Common myeloid progenitor, CD34-positive (primary cell): Measurements from ENCODE around the gene GDA.

Experiments used
- CTCF ChIA-PET: fragments of 350-600 bp; sonication (Branson Sonifier 250); formaldehyde crosslinking; loops from one replicate; lab custom pipeline; 2021; ENCODE audit warnings: antibody characterized with exemption; lab: Charles Lee
- POLR2A ChIA-PET: fragments of 350-600 bp; sonication (Branson Sonifier 250); formaldehyde crosslinking; loops from one replicate; lab custom pipeline; 2021; ENCODE audit warnings: antibody characterized with exemption; lab: Charles Lee
- DNase-seq, 3 donors: peaks; one replicate each; pipeline versions ENCODE4 v3.0.0 to v3.0.0-alpha.2; 2013
- H3K27ac ChIP-seq, 2 experiments: 1 replicate in 1 of 2; 2 replicates in 1 of 2; pipeline ENCODE4 v1.7.0; 2013; ENCODE audit warnings: inconsistent platforms in 2 of 2, low read length in 2 of 2, mild to moderate bottlenecking in 2 of 2, low read depth in 1 of 2, moderate library complexity in 1 of 2; ENCODE audit not compliant: severe bottlenecking in 2 of 2, insufficient read depth in 1 of 2, poor library complexity in 1 of 2
- H3K27me3 ChIP-seq, 5 experiments: replicated peaks in 2 of 5; 1 replicate in 3 of 5; 2 replicates in 2 of 5; pipeline versions ENCODE4 v1.6.1 to v1.7.0; 2013; ENCODE audit warnings: low read length in 4 of 5, mild to moderate bottlenecking in 2 of 5, moderate library complexity in 2 of 5, inconsistent platforms in 1 of 5; ENCODE audit not compliant: insufficient read depth in 5 of 5, control insufficient read depth in 4 of 5
- H3K36me3 ChIP-seq, 4 experiments: 1 replicate in 2 of 4; 2 replicates in 2 of 4; pipeline versions ENCODE4 v1.6.1 to v1.7.0; 2013; ENCODE audit warnings: low read length in 3 of 4, control low read depth in 1 of 4, mild to moderate bottlenecking in 1 of 4; ENCODE audit not compliant: control insufficient read depth in 4 of 4, insufficient read depth in 4 of 4
- H3K4me1 ChIP-seq, 4 experiments: 1 replicate in 3 of 4; 2 replicates in 1 of 4; pipeline versions ENCODE4 v1.6.1 to v1.7.1; 2013; ENCODE audit warnings: low read length in 3 of 4, mild to moderate bottlenecking in 3 of 4, control low read depth in 1 of 4, inconsistent platforms in 1 of 4, moderate library complexity in 1 of 4; ENCODE audit not compliant: control insufficient read depth in 4 of 4, insufficient read depth in 4 of 4; ENCODE audit errors: control extremely low read depth in 1 of 4
- H3K4me3 ChIP-seq, 7 experiments: 1 replicate in 4 of 7; 2 replicates in 3 of 7; pipeline versions ENCODE4 v1.5.1 to v1.7.0; 2013; ENCODE audit warnings: mild to moderate bottlenecking in 7 of 7, low read length in 6 of 7, moderate library complexity in 6 of 7, inconsistent platforms in 2 of 7, low read depth in 2 of 7, control low read depth in 1 of 7; ENCODE audit not compliant: insufficient read depth in 4 of 7, control insufficient read depth in 1 of 7; ENCODE audit errors: extremely low read depth in 1 of 7
- H3K9me3 ChIP-seq, 5 experiments: 1 replicate in 4 of 5; 2 replicates in 1 of 5; pipeline versions ENCODE4 v1.6.1 to v1.7.1; 2013; ENCODE audit warnings: low read length in 4 of 5, mild to moderate bottlenecking in 2 of 5, inconsistent platforms in 1 of 5, low read depth in 1 of 5, moderate library complexity in 1 of 5; ENCODE audit not compliant: control insufficient read depth in 4 of 5, insufficient read depth in 2 of 5; ENCODE audit errors: control extremely low read depth in 1 of 5
- WGBS: methylation state at CpG from one replicate; pipeline ENCODE4 v1.1.5; 2013; ENCODE audit not compliant: insufficient coverage; 5-methylcytosine and 5-hydroxymethylcytosine counted together

Gene GDA

DNA sequence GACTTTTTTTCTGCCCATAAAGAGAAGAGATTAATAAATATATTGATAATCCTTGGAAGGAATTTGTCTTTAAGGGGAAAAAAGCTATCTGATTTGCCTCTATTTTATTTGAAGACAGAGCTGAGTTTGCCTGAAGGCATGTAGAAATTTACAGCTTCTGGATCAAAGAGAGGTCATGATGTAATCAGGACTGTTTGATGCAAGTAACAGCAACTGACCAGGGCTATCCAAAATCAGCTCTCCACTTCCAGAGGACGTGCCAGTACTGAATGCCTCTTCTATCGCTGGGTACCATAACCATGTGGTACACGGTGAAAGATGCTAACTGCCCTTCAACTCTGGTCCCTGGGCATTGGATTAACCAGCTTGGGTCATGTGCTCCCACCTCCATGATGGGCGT lies 125.2 kb downstream of the GDA start:
- no peak overlapping the region for H3K27ac ChIP-seq
- DNase-seq, result no peak
- H3K36me3 ChIP-seq, result no peaks in the 10 kb centered on the region
- no peaks in the 10 kb centered on the region for H3K9me3 ChIP-seq
- peaks cover 0 to 6% (median 1%) of the 10 kb centered on the region in 4 experiments for H3K4me1 ChIP-seq
- WGBS, result 98% methylated on average over 4 of the region's 4 CpGs
- POLR2A ChIA-PET, result no interaction called here
- CTCF ChIA-PET, result interaction anchor here (0.9 to 11.4 kb wide), 4 partner anchors 9 to 548 kb away, joined by 4 to 118 read pairs (median 62); no protein-coding TSS in a partner anchor
- H3K27me3 ChIP-seq, result peaks cover 0 to 2% (median 0%) of the 10 kb centered on the region in 5 experiments
- H3K4me3 ChIP-seq, result no peak overlapping the region

DNA sequence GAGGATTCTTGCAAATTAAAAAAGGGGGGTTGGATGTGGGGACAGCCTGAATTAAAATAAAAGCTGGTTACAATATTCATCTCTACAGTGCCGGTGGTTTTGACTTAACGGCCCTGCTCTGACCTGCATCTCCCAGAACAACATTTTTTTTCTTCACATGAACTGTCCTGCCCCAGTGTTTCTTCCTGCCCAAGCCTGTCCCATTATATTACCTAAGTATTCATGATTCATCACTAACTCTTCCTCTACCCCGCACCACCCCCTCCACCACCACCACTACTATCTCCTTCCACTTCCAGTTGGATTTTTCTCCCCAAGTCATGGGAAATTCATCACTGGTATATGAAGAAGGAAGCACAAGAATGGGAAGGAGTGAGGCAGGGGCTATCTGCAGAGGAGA lies 125.7 kb downstream of the GDA start:
- ChIA-PET CTCF (interaction anchor here (0.9 to 11.4 kb wide), 4 partner anchors 9 to 548 kb away, joined by 4 to 118 read pairs (median 62); no protein-coding TSS in a partner anchor), POLR2A (no interaction called here)
- no peak for DNase-seq
- Histone ChIP-seq H3K27ac (no peak overlapping the region), H3K36me3 (no peaks in the 10 kb centered on the region), H3K9me3 (no peaks in the 10 kb centered on the region), H3K4me1 (peaks cover 0 to 6% (median 1%) of the 10 kb centered on the region in 4 experiments), H3K27me3 (peaks cover 0 to 2% (median 0%) of the 10 kb centered on the region in 5 experiments), H3K4me3 (no peak overlapping the region)
- WGBS, result 94% methylated on average over 2 of the region's 3 CpGs

DNA sequence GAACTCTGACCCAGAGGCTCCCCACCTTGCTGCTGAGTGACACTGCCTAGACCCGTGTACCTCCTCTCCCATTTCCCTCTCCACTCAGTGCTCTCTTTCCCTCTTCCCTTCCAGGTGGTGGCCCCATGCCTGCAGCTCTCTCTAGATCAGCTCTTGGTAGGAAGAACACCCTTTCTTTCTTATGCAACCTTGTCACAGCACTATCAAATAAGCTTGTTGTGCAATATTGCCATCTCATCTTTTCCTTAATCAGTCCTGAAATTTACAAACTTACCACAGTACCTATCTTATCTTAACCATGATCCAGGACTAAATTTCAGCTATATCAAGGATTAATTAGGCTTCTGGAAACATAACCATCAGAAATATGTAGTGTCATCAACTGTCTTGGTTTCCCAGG lies 127.2 kb downstream of the GDA start:
- ChIA-PET POLR2A (interaction anchor here (0.6 kb wide), 1 partner anchor 329 kb away, joined by 5 read pairs; no protein-coding TSS in a partner anchor), CTCF (interaction anchor here (1.2 to 11.4 kb wide), 6 partner anchors 13 to 546 kb away, joined by 4 to 118 read pairs (median 40); no protein-coding TSS in a partner anchor)
- 90% methylated on average over 1 of the region's 1 CpG for WGBS
- Histone ChIP-seq H3K4me3 (no peak overlapping the region), H3K4me1 (peaks cover 0 to 6% (median 1%) of the 10 kb centered on the region in 4 experiments), H3K36me3 (no peaks in the 10 kb centered on the region), H3K27me3 (peaks cover 0 to 2% (median 0%) of the 10 kb centered on the region in 5 experiments), H3K9me3 (no peaks in the 10 kb centered on the region), H3K27ac (no peak overlapping the region)
- DNase-seq, result no peak

DNA sequence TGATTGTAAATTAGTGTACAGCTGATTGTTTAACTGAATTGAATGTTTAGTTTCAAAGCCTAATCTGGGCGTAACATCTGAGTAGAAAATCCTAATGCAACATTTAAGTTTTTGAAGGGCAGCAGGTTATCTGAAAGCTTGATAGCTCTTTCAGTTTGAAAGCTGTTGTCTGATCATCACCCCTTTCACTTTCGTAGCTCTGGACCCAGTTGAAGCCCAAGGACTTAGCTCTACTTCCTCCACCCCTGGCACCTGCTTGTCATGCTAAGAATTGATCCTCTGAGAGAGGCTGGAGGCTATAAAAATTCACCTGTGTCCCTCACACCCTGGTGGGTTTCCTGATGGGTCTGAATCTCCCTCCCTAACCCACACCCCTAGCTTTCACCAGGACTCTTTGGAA lies 129.7 kb downstream of the GDA start:
- Histone ChIP-seq H3K27ac (no peak overlapping the region), H3K27me3 (peaks cover 0 to 5% (median 0%) of the 10 kb centered on the region in 5 experiments), H3K4me3 (no peak overlapping the region), H3K4me1 (peaks cover 0 to 6% (median 1%) of the 10 kb centered on the region in 4 experiments), H3K9me3 (no peaks in the 10 kb centered on the region), H3K36me3 (no peaks in the 10 kb centered on the region)
- no peak for DNase-seq
- ChIA-PET POLR2A (interaction anchor here (0.7 kb wide), 1 partner anchor 771 kb away, joined by 3 read pairs; no protein-coding TSS in a partner anchor), CTCF (interaction anchor here (1.1 to 11.4 kb wide), 8 partner anchors 8 to 588 kb away, joined by 3 to 118 read pairs (median 8); no protein-coding TSS in a partner anchor)
- 90% methylated on average over 2 of the region's 2 CpGs for WGBS

DNA sequence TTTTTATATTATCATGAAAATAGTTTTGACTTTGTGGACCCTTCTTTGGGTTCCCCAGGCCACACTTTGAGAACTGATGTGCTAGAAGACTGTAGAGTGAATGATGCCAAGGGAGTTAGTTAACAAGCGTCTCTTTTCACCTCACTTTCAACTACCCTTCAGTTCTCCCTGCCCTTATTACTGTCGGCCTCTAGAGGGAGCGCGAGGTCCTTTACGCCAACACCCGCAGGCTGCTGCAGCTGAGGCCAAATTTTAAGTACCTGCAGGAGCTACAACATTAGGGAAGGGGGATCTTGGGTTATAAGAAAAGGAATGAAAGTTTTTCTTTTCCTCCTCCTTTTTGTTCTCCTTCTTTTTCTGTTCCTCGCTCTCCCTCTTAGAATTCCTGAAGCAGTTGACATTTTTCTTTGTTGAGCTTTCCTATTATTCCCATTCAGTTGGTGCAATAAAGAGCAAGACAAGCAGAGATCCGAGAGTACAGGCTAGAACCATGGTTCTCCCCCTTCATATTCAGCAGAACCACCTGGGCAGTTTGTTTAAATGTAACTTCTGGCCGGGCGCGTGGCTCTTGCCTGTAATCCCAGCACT lies 131.8 kb downstream of the GDA start:
- ChIA-PET POLR2A (interaction anchor here (0.6 kb wide), 1 partner anchor 40 kb away, joined by 3 read pairs; no protein-coding TSS in a partner anchor), CTCF (interaction anchor here (0.6 to 11.4 kb wide), 25 partner anchors 8 to 775 kb away, joined by 3 to 118 read pairs (median 4); no protein-coding TSS in a partner anchor)
- WGBS, result 41% methylated on average over 10 of the region's 11 CpGs
- Histone ChIP-seq H3K4me1 (no peaks in the 10 kb centered on the region), H3K4me3 (no peak overlapping the region), H3K27me3 (peaks cover 0 to 3% (median 0%) of the 10 kb centered on the region in 5 experiments), H3K9me3 (no peaks in the 10 kb centered on the region), H3K27ac (no peak overlapping the region), H3K36me3 (no peaks in the 10 kb centered on the region)
- DNase-seq, result peak; percentile 68 to 86 (median 80)

- no peaks in the 10 kb centered on the region for H3K9me3 ChIP-seq
- WGBS, result 100% methylated on average over 1 of the region's 2 CpGs
- H3K27ac ChIP-seq, result no peak overlapping the region
- no peaks in the 10 kb centered on the region for H3K27me3 ChIP-seq
- H3K4me1 ChIP-seq, result peaks cover 0 to 12% (median 6%) of the 10 kb centered on the region in 4 experiments
- DNase-seq, result no peak
- ChIA-PET POLR2A (no interaction called here), CTCF (interaction anchor here (4.2 kb wide), 1 partner anchor 9 kb away, joined by 20 read pairs; no protein-coding TSS in a partner anchor)
- H3K4me3 ChIP-seq, result no peak overlapping the region
- H3K36me3 ChIP-seq, result no peaks in the 10 kb centered on the region
Measured at GRCh38 chr9:72289401-72289800, 140.2 kb downstream of the GDA start.

DNA sequence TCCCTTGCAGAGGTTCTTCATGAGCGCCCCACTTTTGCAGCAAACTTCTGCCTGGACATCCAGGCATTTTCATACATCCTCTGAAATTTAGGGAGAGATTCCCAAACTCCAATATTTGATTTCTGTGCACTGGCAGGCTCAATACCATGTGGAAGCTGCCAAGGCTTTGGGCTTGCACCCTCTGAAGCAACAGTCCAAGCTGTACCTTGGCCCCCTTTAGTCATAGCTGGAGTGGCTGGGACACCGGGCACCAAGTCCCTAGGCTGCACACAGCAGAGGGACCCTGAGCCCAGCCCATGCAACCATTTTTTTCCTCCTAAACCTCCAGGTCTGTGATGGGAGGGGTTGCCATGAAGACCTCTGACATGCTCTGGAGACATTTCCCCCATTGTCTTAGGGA lies 141.1 kb downstream of the GDA start:
- Histone ChIP-seq H3K4me3 (no peak overlapping the region), H3K27ac (no peak overlapping the region), H3K9me3 (no peaks in the 10 kb centered on the region), H3K27me3 (no peaks in the 10 kb centered on the region), H3K36me3 (no peaks in the 10 kb centered on the region), H3K4me1 (peaks cover 0 to 12% (median 6%) of the 10 kb centered on the region in 4 experiments)
- DNase-seq, result no peak
- POLR2A ChIA-PET, result no interaction called here
- CTCF ChIA-PET, result interaction anchor here (0.9 to 4.2 kb wide), 2 partner anchors 10 to 532 kb away, joined by 3 to 20 read pairs; no protein-coding TSS in a partner anchor
- 100% methylated on average over 2 of the region's 2 CpGs for WGBS
